Pons (tissue), 1 donor: ENCODE results near the gene DMAP1.

ENCODE experiments used
- DNase-seq: peaks from one replicate; pipeline ENCODE4 v3.0.0-alpha.2; 2016; ENCODE audit warnings: low spot score

DMAP1 gene

DNA sequence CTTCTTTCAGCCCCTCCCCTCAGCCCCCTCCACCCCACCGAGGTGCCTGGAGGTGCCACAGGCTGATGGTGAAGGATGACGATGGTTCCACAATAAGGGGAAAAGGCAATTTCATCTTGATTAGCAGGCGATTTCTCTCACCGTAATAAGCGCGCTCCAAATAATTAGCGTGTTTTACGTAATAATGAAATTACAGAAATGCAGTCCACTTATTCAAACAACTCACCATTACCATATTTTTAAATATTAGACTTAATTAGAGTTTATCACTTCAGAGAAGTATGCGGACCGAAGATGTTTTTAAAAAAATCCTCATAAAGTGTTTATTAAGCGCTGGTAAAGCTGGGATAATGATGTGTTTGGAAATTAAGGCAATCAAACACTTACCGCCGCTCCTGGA, 14.9 kb downstream of the DMAP1 start:
- DNase-seq, result no peak

DNA sequence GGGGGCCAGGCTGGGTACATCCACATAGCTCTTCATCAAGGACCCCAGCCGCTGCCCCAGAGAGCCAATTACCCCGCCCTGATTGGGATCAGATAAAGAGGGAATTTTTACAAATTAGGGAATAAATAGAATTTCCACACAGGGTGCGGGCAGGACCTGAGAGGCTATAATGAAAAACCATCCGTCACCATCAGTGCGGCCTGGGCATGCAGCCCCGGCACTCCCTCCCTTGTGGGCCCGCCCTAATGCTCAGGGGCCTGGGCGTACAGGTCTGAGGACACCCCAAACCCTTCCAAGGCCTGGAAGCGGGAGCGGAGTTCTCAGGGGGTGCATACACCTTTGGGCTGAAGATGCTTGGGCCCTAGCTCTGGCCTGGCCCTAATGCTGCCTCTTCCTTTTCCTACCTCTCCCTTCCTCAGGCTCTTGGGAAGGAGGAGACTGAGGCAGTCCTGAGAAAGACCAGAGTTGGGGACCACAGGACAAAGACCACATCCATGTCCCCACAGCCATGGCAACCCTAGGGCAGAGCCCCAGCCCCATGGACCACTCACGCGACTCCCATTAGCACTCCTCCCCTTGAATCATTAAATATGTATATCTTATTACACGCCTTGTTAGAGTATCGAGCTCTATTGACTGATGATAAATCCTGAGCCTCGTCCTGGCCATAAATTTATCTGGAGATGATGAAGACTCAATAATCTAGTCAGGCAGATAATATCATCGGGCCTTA, 16.3 kb downstream of the DMAP1 start:
- no peak for DNase-seq

DNA sequence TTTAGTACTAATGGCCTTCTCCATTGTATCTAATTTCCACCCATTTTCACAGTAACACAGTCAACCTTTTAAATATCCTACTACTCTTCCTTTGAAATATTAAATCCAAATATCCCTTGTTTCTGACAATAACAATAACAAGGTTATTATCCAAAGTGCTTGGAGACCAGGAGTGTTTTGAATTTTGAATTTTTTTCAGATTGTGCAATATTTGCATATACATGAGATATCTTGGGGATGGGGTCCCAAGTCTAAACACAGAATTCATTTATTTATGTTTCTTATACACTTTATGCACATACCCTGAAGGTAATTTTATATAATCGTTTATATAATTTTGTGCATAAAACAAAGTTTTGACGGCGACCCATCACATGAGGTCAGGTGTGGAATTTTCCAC, 17.5 kb downstream of the DMAP1 start:
- DNase-seq, result no peak

DNA sequence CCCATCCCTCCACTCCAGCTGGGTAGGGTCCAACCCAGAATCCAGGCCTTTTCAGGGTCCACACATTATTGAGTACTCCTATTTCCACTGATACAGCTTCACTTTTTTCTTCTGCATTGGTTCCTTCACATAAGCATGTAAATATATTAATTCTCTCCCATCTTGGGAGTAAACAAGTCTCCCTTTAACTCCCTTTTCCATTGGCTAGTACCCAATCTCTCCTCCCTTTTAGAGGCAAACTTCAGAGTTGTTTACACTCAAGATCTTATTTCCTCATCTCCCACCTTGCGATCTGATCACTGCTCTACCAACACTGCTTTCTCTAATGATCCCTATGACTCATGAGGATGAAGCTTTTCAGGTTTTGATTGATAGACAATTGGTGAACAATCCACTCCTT, 20.3 kb downstream of the DMAP1 start:
- DNase-seq, result no peak

DNA sequence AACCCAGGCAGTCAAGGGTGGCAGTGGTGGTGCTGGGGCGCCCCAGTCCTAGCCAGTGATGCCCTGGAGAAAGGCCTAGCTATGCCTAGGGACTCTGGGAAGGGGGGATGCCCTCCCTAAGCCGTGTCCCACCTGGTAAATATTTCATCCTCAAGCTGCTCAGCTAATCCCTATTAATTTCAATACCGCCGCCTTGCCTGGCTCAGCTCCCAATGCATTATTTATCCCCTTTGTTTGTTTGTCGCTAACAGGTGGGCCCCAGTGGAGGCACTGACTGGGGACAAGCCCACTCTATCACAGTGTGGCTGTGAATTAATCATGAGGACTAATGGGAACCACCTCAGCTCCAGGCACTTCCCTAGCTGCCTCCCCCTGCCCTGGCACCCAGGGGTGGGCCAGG, 22.5 kb downstream of the DMAP1 start:
- DNase-seq, result no peak

DNA sequence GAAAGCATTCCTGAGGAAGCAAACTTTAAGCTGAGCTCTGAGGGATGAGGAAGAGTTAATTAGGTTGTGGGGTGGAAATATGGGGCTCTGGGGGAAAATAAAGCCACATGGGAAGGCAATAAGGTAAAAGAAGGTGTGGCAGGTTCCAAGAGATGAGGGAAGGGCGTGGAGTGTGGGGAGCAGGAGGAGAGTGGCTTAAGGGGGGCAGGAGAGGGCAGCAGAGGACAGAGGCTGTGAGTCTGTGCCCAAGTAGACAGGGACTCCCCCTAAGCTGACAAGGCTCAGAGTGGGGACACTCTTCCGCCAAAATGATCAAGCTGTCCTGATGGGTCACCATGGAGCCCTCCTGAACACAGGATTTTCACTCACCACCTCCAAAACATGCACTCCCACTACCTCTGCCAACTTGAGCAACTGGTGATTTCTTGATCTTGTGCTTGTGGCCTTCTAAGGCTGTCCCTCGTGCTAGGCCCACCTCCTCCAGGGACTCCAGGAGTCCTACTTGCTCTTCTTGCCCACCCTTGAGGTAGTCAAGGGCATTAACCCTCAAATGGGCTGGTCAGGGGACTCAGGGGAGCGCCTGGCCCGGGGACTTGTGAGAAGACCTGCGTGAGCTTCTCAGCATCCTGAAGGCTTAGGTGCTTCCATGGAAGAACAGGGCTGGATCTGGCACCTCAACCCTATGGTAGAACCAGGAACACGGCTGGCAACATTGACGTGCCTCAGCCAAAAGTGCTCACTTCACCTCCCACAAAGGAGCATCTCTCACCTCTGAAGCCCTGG, 23.4 kb downstream of the DMAP1 start:
- no peak for DNase-seq

DNA sequence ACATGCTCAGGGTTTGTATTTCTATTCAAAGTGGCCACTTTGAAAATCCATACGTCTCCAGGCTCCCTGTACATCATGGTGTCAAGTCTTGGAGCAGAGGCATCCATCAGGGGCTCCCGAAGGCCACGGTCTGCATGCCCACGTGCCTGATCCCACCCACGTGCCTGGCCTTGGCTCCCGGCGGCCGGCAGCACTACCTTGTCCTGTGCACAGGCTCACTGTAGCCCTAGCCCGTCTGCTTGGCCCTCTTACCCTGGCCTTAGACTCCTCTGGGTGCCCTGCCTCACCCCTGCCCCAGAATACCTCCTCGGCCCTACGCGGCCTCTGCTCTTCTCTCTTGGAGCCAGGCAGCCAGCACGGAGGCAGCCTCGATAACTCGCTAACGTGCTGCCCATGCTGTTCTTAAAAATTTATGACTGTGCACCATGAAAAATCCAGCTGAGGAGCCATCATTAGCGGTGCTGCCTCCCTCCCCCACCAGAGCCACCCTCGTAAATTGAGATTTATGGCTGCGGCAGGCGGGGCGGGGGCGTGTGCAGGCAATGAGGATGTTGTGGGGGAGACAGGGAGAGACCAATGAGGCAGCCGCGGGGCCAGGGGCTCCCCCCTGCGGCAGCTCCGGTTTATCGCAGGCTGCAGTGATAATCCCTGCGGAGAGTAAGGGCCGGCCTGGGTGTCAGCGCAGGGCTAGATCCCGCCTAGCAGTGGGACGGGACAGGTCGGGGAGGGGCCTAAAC, 24.6 kb downstream of the DMAP1 start:
- DNase-seq, result no peak

DNA sequence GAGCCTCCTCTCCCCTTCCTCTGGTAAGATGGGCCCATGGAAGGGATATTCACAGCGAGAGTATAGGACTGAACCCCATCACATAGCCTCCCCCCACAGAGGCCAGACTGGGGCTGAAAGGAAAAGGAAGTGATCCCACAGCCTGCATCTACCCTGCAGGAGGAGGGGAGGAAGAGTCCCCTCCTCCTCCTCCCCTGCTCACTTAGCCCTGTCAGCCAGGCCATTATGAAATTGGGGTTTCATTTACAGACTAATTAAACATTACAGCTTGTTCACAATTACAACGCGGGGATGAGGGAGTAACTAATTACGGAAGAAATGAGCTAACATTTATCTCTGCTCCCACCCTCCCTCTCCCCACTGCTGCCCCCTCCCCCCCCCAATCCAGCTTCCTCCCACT, 25.4 kb downstream of the DMAP1 start:
- no peak for DNase-seq

DNA sequence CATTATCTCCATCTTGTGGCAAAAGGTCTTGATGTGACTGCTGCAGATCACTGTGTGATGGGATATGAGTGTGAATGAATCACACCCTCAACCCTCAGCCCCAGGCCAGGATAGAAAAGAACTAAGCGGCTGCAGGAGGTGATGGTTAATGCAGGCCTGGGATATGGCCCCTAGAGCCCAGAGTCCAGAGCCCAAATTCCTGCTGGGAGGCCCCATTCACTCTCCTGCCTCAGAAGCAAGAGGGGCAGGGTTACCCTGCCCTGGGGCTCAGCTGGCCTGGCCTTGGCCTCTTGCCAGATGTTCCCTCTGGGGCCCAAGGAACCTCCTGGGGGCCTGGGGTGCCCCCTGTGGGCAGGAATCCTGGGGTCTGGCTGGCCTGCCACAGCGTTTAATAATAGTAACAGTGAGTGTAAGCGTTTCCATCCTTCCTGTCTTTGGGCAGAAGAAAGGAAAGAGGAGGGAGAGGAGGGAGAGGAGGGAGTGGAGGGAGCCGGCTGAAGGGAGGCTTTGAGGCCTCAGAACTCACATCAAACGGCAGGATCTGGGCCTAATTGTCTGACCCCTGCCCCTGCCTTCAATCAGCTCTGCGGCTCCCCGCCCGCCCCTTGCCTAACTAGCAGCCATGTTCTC, 26.2 kb downstream of the DMAP1 start:
- DNase-seq, result no peak

DNA sequence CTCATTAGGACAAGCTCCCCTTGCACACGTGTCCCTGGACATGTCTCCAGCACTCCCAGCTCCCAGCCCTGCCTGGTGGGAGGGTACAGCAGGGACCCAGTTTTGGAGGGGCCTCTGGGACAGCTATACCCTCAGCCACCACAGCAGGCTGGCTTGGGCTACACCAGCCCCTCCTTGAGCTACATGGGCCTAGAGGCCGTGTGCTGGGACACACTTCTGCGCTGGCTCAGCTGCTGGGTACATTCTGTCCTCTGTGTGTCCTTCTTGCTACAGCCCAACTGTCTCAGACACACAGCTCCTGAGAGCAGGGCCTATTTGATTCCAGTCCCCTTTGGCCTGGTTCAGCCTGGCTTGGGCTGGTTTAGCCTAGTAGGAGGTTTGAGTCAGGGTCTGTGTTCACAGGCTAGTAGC, 26.7 kb downstream of the DMAP1 start:
- DNase-seq, result peak; percentile 30

DNA sequence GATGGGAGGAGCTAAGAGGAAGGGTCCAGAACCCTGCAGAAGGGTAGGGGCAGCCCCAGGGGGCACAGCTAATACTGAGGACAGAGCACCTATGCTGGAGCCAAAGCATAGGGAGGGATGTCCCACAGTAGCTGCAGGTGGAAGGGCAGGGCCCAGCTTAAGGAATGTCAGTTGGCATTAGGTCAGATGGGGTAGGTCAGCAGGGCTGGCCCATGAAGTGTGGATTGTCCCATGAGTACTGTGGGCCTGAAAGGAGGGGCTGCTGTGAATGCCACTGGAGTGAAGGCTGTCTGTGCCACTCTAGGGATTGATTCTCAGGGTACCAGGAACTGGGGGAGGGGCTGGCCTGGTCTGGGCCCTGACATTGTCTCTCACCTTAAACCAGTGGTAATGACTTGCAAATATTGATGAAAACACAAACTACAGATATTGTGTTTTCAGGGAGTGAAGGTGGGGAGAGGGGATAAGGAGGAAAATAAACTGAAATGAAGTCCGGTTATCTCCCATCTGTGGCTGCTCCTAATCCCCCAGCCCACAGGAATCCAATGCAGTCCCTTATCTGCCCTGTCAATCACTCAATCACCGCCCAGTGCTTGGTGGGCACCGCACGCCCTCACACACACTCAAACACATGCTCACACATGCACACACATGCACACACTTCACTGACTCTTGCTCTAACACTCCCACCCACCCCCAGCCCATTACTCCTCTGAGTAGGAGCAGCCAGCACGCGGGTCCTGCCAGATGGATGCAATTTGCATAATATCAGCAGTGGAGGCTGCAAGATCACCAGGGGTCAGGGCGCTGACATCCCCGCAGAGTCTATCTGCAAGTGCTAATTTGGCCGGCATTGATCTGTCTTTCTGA, 27.8 kb downstream of the DMAP1 start:
- peak; percentile 37 for DNase-seq

DNA sequence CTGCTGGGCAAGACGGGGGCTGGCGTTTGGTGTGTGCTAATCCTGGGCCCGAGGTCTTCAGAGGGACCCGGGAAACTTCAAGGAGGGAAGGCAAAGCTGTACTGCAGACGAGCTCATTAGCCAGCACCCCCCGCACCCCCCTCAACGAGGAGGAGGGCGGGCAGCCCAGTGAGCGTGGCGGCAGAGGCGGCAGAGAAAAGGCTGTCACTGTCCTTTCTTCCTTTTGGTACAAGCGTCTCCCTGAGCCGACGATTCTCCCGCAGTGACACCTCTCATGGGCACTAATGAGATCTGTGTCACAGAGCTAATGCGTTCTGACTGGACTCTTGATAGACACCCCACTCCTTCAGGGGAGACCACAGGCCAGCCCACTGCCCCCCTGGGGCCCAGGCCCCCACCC, 29.5 kb downstream of the DMAP1 start:
- peak; percentile 24 for DNase-seq

DNA sequence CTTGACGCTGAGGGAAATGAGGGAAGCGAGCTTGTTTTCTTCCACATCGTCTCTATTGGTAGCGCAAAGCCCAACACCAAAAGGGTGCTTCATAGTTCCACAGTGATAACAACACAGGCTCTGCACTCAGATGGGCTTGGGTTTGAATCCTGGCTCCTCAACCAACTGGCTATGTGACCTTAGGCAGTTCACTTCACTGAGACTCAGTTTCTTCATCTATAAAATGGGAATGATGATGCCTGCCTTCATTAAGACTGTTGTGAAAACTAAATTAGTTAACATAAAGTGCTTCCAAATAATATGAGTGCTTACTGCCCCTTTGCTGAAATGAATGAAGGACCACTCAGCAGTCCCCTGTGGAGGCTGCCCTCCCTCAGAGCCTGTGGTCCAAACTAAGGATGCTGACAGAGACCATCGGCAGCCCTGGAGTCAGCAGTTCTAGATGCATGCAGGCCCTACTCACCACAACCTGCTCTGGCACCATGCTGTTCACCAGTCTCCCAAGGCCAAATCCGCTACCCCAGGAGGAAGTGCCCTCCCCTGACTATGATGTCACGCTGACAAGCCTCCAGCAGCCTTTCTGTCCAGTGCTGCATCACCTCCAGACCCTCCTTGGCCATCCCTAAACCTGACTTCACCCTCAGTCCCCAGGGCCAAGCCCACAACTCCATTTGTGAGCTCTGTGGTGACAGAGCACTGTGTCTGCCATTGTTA, 30.7 kb downstream of the DMAP1 start:
- DNase-seq, result no peak

DNA sequence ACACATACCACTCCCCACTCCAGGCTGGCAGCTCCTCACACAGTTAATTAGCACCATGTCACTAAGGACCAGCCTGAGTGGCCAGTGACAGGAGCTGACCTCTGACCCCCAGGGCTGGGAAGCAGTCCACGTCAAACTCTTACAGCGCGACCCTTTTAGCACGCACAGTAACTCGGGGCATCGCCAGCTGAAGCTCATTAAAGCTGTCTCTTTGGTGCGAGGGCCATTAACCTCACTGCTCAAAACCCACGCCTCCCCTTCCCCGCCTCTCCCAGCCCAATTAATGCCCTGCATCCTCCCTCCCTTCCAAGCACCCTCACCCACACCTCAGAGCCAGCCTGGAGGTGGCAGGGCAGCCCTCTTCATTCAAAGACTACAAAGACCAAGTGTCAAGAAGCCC, 31.7 kb downstream of the DMAP1 start:
- DNase-seq, result no peak

DNA sequence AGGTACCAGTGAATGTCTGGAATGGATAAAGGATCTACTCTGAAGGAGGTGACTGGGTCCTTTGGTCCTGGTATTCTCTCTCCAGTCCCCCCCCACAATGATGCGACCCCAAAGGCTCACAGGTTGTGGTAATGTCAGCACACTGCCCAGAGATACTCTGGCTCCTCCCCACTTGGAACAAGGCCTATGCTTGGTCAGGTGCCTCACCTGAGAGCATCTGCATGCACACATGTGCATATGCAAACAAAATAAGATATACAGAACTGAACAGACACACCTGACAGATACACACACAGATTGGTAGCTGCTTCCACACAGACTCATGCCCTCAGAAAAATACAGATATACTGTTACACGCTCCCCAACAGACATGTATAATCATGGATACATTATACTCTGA, 33.5 kb downstream of the DMAP1 start:
- no peak for DNase-seq

DNA sequence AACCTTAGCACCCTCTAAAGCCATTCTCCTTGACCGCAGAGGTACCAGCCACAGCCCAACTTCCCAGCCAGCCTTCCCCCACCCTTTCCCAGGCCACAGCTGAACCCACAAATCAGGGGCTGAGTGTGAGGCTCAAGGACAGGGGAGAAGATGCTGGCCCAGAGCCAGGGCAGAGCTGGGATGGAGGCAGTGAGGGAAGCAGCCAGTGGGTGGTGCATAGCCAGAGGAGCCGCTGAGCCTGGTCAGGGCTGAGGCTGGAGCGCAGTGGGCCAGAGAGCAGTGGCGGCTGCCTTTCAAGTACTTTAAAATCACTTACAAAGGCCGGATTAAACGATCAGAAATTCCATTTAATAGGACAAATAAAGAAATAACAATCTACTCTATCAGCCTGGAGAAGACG, 36.3 kb downstream of the DMAP1 start:
- DNase-seq, result no peak

DNA sequence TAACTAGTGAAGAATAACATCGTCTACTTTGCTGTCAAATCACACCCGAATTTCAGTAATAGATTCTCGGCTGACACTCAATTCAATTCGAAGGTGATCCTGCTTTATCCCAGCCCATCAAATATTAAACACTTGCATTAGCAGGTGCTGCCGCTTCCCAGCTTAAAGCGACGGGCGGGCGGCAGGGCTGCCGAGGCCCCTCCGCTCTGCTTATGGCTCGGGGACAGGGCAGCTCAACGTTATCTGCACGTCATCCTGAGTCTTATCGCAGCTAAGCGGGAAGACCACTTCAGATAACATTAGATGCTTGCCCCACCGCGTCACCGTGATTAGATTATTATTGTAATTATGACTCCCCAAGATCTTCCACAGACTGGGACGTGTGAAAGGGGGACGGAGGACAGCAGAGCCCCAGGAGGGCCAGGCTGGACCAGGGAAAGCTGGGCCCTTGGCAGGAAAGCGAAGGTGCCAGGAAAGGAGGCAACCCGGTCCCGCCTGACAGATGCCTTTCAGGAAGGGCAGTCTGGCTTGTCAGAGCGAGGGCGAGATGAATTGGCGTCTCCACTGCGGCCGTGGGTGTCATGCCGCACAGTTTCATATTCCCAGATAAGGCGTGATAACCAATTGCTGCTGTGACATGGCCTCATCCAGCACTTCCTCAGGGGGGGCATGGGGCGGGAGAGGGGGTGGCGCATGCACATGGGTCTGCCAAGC, 37.0 kb downstream of the DMAP1 start:
- no peak for DNase-seq

DNA sequence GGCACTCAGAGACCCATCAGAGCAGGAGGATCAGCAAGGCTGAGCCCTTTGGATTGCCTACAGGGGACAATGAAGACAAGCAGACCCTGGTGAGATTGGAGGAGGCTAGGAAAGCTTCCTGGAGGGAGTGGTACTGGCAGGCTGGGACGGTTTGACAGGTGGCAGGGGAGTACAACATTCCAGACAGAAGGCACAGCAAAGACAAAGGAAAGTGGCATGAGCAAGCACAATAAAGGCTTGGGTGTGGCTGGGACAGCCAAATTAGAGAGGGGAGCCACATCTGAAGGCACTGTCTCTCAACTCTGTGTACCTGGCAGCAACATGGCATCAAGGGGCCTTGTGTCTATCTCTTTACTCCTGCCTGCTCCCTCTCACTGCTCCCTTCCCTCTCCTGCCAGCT, 38.2 kb downstream of the DMAP1 start:
- no peak for DNase-seq

DNA sequence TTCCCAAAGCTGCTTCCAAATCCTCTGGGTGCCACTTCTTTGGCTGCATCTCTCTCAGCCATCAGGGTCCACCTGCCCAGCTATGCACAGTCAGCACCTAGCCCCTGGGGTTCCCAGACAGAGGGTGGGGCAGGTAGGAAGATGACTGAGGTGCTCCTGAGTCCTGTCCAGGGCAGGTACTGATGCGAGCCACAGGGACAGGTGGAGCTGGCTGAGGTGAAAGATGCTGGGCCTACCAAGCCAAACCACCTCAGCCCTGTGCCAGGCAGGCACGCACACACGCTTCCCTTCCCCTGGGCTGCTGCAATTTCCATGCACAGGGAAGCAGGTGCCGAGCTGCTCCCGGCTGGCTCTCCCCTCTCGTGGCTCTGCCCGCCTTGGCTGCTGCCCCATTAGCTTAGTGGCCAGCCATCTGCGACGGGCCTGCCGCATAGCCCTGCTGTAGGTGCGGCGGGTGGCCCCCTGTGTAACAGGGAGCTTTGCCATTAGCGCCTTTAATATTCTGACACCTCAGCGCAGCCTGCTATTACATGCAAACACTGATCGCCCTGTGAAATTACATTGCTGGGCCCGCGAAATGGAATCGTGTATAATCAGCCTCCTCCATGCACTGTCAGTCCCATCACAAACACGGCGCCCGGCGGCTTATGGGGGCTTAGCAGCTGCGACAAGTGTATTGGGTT, 38.9 kb downstream of the DMAP1 start:
- no peak for DNase-seq
